SJCRH30 (cell line): Measurements from ENCODE around the gene ACTBL2. TPM values are rescaled to one million over a fixed set of nuclear protein-coding genes. Genes with fewer than 3 reads are reported as not detected.
A peak's percentile ranks its signal among the peaks of the same experiment; 100 is the strongest.
"Not testable (repeated sequence)": the region's sequence is repeated elsewhere in the genome, so short reads cannot be mapped to it uniquely, and the experiment has no call there.

ENCODE experiments used
- DNase-seq, 2 experiments: peaks; one replicate each; pipeline ENCODE4 v3.0.0-alpha.2; 2015 to 2020
- H3K27ac ChIP-seq: fragments of 250-450 bp; sonication (Bioruptor Pico); 2 replicates; pipeline ENCODE4 v1.5.1; 2020; ENCODE audit warnings: mild to moderate bottlenecking, moderate library complexity
- H3K27me3 ChIP-seq: fragments of 250-450 bp; sonication (Bioruptor Pico); 2 replicates; pipeline ENCODE4 v1.5.1; 2020; ENCODE audit warnings: mild to moderate bottlenecking, moderate library complexity
- H3K36me3 ChIP-seq: fragments of 250-450 bp; sonication (Bioruptor Pico); 2 replicates; pipeline ENCODE4 v1.5.1; 2020; ENCODE audit warnings: mild to moderate bottlenecking, moderate library complexity
- H3K4me1 ChIP-seq: fragments of 250-450 bp; sonication (Bioruptor Pico); 2 replicates; pipeline ENCODE4 v1.5.1; 2020; ENCODE audit warnings: mild to moderate bottlenecking, moderate library complexity
- H3K4me3 ChIP-seq: fragments of 250-450 bp; sonication (Bioruptor Pico); 2 replicates; pipeline ENCODE4 v1.5.1; 2020; ENCODE audit warnings: mild to moderate bottlenecking, moderate library complexity
- H3K9me3 ChIP-seq: fragments of 250-450 bp; sonication (Bioruptor Pico); replicated peaks from 2 replicates; pipeline ENCODE4 v1.5.1; 2020; ENCODE audit warnings: mild to moderate bottlenecking, moderate library complexity
- total RNA-seq: library from RNA; depleted of rRNA; stranded (reverse); fragments of >200 nt; shearing (Covaris generic); gene quantifications from 2 replicates; pipeline ENCODE4 v1.2.3, GENCODE V29; 2014

ACTBL2 gene
- total RNA-seq, 1 experiment from 2014 or later, result not detected

GRCh38 chr5:57470339-57470738, 12.3 kb downstream of the ACTBL2 start:
- Histone ChIP-seq H3K27ac (no peak overlapping the region), H3K9me3 (no peaks in the 10 kb centered on the region), H3K4me3 (no peak overlapping the region), H3K27me3 (no peaks in the 10 kb centered on the region; the same call in 1 of the 2 replicates), H3K36me3 (no peaks in the 10 kb centered on the region), H3K4me1 (no peaks in the 10 kb centered on the region)
- DNase-seq, result no peak

DNA sequence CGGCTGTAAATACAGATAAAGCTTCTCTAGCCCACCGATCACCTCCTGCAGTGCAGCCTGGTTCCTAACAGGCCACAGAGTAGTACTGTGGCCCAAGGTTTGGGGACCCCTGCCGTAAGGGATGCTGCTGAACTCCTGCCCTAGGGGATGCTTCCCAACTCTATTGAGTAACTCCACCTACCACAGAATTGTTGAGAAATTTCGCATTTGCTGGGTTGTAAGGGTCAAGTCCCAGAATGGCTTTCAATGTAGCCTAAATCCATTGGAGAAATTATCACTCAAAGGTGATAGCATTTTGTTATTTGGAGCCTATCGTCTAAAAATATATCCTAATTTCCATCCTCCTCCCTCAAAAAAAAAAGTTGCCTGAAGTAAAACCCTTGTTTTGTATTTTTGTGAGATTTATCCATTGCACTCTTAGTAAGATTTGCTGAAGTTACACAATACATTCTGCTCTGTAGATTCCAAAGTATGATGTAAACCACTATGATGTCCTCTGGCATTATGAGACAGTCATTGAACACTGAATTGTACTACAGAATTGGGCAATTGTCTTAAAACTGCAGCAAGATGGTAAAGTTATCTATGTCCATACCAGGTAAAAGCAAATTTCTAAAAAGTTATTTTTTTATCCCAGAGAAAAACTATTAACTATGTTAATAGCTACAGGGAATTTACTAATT, 14.0 kb downstream of the ACTBL2 start:
- Histone ChIP-seq H3K9me3 (no peaks in the 10 kb centered on the region), H3K27me3 (no peaks in the 10 kb centered on the region; the same call in 1 of the 2 replicates), H3K4me1 (no peaks in the 10 kb centered on the region), H3K36me3 (no peaks in the 10 kb centered on the region), H3K27ac (no peak overlapping the region), H3K4me3 (no peak overlapping the region)
- DNase-seq, result no peak

GRCh38 chr5:57466544-57466943, 16.1 kb downstream of the ACTBL2 start:
- Histone ChIP-seq H3K4me3 (no peak overlapping the region), H3K27me3 (no peaks in the 10 kb centered on the region; the same call in 1 of the 2 replicates), H3K27ac (no peak overlapping the region), H3K9me3 (no peaks in the 10 kb centered on the region), H3K36me3 (no peaks in the 10 kb centered on the region), H3K4me1 (no peaks in the 10 kb centered on the region)
- no peak for DNase-seq

DNA sequence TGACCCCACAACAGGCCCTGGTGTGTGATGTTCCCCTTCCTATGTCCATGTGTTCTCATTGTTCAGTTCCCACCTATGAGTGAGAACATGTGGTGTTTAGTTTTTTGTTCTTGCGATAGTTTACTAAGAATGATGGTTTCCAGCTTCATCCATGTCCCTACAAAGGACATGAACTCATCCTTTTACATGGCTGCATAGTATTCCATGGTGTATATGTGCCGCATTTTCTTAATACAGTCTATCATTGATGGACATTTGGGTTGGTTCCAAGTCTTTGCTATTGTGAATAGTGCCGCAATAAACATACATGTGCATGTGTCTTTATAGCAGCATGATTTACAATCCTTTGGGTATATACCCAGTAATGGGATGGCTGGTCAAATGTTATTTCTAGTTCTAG, 22.6 kb downstream of the ACTBL2 start:
- H3K27ac ChIP-seq, H3K27me3 ChIP-seq, H3K4me1 ChIP-seq, H3K9me3 ChIP-seq, DNase-seq, H3K4me3 ChIP-seq, H3K36me3 ChIP-seq: not testable (repeated sequence)

DNA sequence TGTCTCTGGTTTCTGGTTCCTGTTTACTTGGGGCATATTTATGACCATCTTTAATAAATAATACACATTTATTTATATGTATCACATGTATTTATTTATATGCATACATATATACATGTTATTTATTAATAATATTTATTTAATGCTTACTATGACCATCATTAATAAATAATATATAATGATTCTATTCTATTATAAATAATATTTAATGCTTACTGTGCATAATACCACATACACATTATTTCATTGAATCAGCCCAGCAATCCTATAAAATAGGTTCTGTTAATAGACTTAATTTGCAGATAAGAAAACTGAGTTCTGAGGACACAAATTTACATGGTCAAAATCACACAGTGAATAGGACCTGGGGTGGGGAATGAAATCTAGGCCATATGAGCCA, 24.2 kb downstream of the ACTBL2 start:
- Histone ChIP-seq H3K9me3 (no peaks in the 10 kb centered on the region), H3K27me3 (no peaks in the 10 kb centered on the region), H3K4me1 (peaks cover 3% of the 10 kb centered on the region; the same call in 1 of the 2 replicates), H3K36me3 (no peaks in the 10 kb centered on the region), H3K4me3 (no peak overlapping the region), H3K27ac (no peak overlapping the region)
- no peak for DNase-seq

- Histone ChIP-seq H3K4me3 (no peak overlapping the region), H3K36me3 (no peaks in the 10 kb centered on the region), H3K4me1 (peaks cover 3% of the 10 kb centered on the region; the same call in 1 of the 2 replicates), H3K27me3 (no peaks in the 10 kb centered on the region), H3K9me3 (no peaks in the 10 kb centered on the region), H3K27ac (no peak overlapping the region)
- DNase-seq, result peak; percentile 22 to 58
These were observed 26.0 kb downstream of the ACTBL2 start for GRCh38 chr5:57456531-57457135.

- H3K27me3 ChIP-seq, result no peaks in the 10 kb centered on the region
- H3K9me3 ChIP-seq, result no peaks in the 10 kb centered on the region
- no peak overlapping the region for H3K27ac ChIP-seq
- no peak overlapping the region for H3K4me3 ChIP-seq
- peaks cover 3% of the 10 kb centered on the region; the same call in 1 of the 2 replicates for H3K4me1 ChIP-seq
- DNase-seq, result no peak
- no peaks in the 10 kb centered on the region for H3K36me3 ChIP-seq
These were observed 26.8 kb downstream of the ACTBL2 start for GRCh38 chr5:57455511-57456455.

GRCh38 chr5:57454896-57455295, 27.7 kb downstream of the ACTBL2 start:
- Histone ChIP-seq H3K4me3 (no peak overlapping the region), H3K4me1 (peaks cover 3% of the 10 kb centered on the region; the same call in 1 of the 2 replicates), H3K9me3 (no peaks in the 10 kb centered on the region), H3K27me3 (no peaks in the 10 kb centered on the region), H3K27ac (no peak overlapping the region), H3K36me3 (no peaks in the 10 kb centered on the region)
- no peak for DNase-seq

- Histone ChIP-seq H3K4me1 (peaks cover 3% of the 10 kb centered on the region; the same call in 1 of the 2 replicates), H3K36me3 (no peaks in the 10 kb centered on the region), H3K4me3 (no peak overlapping the region), H3K27ac (no peak overlapping the region), H3K27me3 (no peaks in the 10 kb centered on the region), H3K9me3 (no peaks in the 10 kb centered on the region)
- DNase-seq, result no peak
These were observed 28.9 kb downstream of the ACTBL2 start for GRCh38 chr5:57453728-57454127.

GRCh38 chr5:57452885-57453284, 29.7 kb downstream of the ACTBL2 start:
- Histone ChIP-seq H3K4me1 (peaks cover 3% of the 10 kb centered on the region; the same call in 1 of the 2 replicates), H3K27me3 (no peaks in the 10 kb centered on the region), H3K9me3 (no peaks in the 10 kb centered on the region), H3K36me3 (no peaks in the 10 kb centered on the region), H3K27ac (no peak overlapping the region), H3K4me3 (no peak overlapping the region)
- no peak for DNase-seq

DNA sequence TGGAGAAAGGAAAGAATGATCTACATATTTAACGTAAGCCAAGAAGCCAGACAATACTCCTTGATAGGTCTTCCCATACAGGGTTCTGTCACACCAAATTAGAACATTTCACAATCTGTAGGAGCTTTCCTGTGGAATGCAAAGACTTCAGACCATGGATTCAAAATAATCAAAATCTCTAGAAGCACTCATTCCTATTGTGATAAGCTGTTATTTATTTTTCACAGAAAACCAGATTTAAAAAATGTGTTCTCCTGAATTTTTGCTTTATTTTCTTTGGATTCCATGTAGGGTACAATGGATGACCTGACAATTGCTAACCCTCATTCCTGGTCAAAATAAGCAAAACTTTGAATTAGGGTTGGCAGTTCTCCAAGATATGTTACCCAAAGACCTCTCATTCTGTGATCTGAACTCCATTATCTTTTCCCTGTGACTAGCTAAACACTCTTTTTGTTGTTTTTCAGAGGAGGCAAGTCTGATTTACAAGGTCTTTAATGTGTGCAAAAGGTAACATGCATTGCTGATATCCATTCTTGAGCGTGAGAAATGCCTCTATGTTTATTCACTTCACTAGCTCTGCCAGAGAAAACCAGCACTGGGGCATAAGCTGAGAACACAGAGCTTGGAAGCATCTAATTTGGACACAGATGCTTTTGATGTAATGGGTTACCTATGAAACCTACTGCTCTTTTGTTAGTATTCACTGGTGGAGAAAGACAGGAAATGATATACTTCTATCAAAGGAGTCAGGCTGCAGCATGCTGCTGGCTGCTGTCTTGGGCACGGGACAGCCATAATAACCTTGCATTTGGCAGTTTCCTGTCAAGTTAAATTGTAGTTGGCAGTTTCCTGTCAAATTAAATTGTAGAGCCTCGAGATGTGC, 31.4 kb downstream of the ACTBL2 start:
- H3K9me3 ChIP-seq, result no peaks in the 10 kb centered on the region
- DNase-seq, result no peak
- H3K4me3 ChIP-seq, result no peak overlapping the region
- H3K36me3 ChIP-seq, result no peaks in the 10 kb centered on the region
- H3K4me1 ChIP-seq, result peaks cover 1% of the 10 kb centered on the region; the same call in 1 of the 2 replicates
- no peaks in the 10 kb centered on the region for H3K27me3 ChIP-seq
- no peak overlapping the region for H3K27ac ChIP-seq

DNA sequence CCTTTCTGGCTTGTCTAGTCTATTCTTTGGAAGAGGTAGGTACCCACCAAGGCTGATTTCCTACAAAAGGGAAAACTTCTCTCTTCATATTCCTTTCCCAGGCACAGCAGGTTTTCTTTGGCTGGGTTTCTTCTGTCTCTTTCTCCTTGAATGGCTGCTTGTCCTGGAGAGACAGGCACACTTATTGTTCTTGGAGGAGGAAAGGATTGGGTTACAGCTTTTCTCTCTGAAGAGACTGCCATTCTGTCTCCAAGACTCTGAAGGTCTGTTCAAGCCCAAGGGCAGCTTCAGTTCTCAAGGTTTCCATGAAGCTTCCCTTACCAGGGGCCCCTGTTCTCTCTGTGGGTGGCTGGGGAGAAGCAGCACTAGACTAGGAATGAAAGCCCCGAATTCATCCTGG, 33.9 kb downstream of the ACTBL2 start:
- no peak overlapping the region for H3K27ac ChIP-seq
- no peak for DNase-seq
- H3K4me1 ChIP-seq, result no peaks in the 10 kb centered on the region
- no peaks in the 10 kb centered on the region for H3K9me3 ChIP-seq
- no peak overlapping the region for H3K4me3 ChIP-seq
- H3K27me3 ChIP-seq, result no peaks in the 10 kb centered on the region
- H3K36me3 ChIP-seq, result no peaks in the 10 kb centered on the region

DNA sequence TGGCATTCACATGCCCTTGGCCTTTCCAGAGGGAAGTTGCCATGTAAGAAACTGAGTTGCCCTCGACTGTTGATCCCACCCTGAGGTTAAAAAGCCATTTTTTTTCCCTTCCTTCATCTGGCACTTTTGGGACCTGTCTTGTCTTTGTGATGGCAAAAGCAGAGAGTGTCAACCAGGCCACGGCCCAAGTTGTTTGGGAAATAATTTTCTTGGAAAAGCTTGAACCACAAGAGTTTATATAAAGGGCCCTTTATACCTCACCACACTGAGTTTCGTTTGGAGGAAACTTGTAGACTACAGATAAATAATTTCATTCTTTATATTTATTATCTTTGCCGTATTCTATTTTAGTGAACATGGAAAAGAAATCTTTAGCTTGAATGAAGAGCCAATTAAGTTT, 34.3 kb downstream of the ACTBL2 start:
- Histone ChIP-seq H3K27ac (no peak overlapping the region), H3K9me3 (no peaks in the 10 kb centered on the region), H3K36me3 (no peaks in the 10 kb centered on the region), H3K4me3 (no peak overlapping the region), H3K27me3 (no peaks in the 10 kb centered on the region), H3K4me1 (no peaks in the 10 kb centered on the region)
- DNase-seq, result no peak

DNA sequence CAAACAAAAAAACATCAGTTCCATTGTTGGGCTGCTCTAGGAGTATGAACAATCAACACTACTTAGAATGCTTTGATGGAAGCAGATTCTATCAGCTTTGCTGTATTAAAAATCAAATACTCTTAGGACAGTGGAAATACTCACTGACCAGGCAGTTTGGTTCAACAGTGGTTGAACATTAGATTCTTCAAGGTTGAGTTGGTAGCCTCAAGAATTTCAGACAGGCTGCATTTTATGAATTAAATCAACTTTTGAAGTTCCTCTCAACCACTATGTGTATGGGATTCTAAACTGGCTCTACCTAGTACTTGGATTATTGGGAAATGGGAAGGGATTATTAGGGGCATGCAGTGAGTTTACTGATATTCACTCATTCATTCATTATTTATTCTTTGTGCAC, 35.0 kb downstream of the ACTBL2 start:
- H3K27ac ChIP-seq, result no peak overlapping the region
- H3K9me3 ChIP-seq, result no peaks in the 10 kb centered on the region
- H3K4me1 ChIP-seq, result peaks cover under 1% of the 10 kb centered on the region; the same call in 1 of the 2 replicates
- DNase-seq, result no peak
- H3K4me3 ChIP-seq, result no peak overlapping the region
- H3K36me3 ChIP-seq, result no peaks in the 10 kb centered on the region
- no peaks in the 10 kb centered on the region for H3K27me3 ChIP-seq
